ENCODE results near the gene CACFD1. TPM values are rescaled to one million over a fixed set of nuclear protein-coding genes. Genes with fewer than 3 reads are reported as not detected.

Gene CACFD1
- total and polyA plus RNA-seq, 2 of the 13 experiments (the other 11 are each of a cell fraction or from before 2014, with no cell fraction given) = 13.8 to 14.6 TPM

- TF ChIP-seq KDM5A (IDR thresholded peaks at IDR 0.05; ENCODE audit: borderline replicate concordance, low read length) (no peak), ZNF576 (CRISPR knock-in tag; IDR thresholded peaks at IDR 0.05) (0 out of 2 replicates have a peak, but pooled peaks have one; percentile 24), HNRNPH1 (optimal IDR thresholded peaks at IDR 0.05; ENCODE audit: low read depth, low read length) (peak; percentile 32), HOXA7 (CRISPR knock-in tag; IDR thresholded peaks at IDR 0.05) (no peak), CCDC6 (CRISPR knock-in tag; IDR thresholded peaks at IDR 0.05) (no peak), KLF9 (CRISPR knock-in tag; IDR thresholded peaks at IDR 0.05; ENCODE audit: low read depth) (no peak), ZNF891 (CRISPR knock-in tag; IDR thresholded peaks at IDR 0.05) (peak; percentile 38; the same call in 1 of the 2 replicates), ATF3 (CRISPR knock-in tag; IDR thresholded peaks at IDR 0.05) (no peak), TEAD3 (CRISPR knock-in tag; optimal IDR thresholded peaks at IDR 0.05; ENCODE audit: borderline replicate concordance) (peak; percentile 45), ZNF761 (CRISPR knock-in tag; conservative IDR thresholded peaks at IDR 0.05) (0 out of 2 replicates have a peak, but pooled peaks have one; percentile 52), GABPA (IDR thresholded peaks at IDR 0.05; ENCODE audit: low read depth, low read length) (no peak), GABPA (CRISPR knock-in tag; IDR thresholded peaks at IDR 0.05; ENCODE audit: low read depth) (peak; percentile 89), YEATS2 (CRISPR knock-in tag; IDR thresholded peaks at IDR 0.05; ENCODE audit: borderline replicate concordance) (peak; percentile 60; the same call in 1 of the 2 replicates), E2F2 (CRISPR knock-in tag; IDR thresholded peaks at IDR 0.05; ENCODE audit: borderline replicate concordance) (no peak), KDM4B (CRISPR knock-in tag; IDR thresholded peaks at IDR 0.05) (peak; percentile 57; the same call in 1 of the 2 replicates)
- TF ChIP-seq, protein P1, sequence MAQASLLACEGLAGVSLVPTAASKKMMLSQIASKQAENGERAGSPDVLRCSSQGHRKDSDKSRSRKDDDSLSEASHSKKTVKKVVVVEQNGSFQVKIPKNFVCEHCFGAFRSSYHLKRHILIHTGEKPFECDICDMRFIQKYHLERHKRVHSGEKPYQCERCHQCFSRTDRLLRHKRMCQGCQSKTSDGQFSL (CRISPR knock-in tag; IDR thresholded peaks at IDR 0.05) = no peak
- TF ChIP-seq, protein P2, sequence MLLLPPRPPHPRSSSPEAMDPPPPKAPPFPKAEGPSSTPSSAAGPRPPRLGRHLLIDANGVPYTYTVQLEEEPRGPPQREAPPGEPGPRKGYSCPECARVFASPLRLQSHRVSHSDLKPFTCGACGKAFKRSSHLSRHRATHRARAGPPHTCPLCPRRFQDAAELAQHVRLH (CRISPR knock-in tag; IDR thresholded peaks at IDR 0.05; ENCODE audit: borderline replicate concordance, low read depth) = no peak
- TF ChIP-seq, protein P3, sequence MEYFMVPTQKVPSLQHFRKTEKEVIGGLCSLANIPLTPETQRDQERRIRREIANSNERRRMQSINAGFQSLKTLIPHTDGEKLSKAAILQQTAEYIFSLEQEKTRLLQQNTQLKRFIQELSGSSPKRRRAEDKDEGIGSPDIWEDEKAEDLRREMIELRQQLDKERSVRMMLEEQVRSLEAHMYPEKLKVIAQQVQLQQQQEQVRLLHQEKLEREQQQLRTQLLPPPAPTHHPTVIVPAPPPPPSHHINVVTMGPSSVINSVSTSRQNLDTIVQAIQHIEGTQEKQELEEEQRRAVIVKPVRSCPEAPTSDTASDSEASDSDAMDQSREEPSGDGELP (IDR thresholded peaks at IDR 0.05; ENCODE audit: borderline replicate concordance, low read depth) = peak; percentile 96
- TF ChIP-seq, protein P4, sequence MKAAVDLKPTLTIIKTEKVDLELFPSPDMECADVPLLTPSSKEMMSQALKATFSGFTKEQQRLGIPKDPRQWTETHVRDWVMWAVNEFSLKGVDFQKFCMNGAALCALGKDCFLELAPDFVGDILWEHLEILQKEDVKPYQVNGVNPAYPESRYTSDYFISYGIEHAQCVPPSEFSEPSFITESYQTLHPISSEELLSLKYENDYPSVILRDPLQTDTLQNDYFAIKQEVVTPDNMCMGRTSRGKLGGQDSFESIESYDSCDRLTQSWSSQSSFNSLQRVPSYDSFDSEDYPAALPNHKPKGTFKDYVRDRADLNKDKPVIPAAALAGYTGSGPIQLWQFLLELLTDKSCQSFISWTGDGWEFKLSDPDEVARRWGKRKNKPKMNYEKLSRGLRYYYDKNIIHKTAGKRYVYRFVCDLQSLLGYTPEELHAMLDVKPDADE (CRISPR knock-in tag; IDR thresholded peaks at IDR 0.05) = no peak
- TF ChIP-seq, protein P5, sequence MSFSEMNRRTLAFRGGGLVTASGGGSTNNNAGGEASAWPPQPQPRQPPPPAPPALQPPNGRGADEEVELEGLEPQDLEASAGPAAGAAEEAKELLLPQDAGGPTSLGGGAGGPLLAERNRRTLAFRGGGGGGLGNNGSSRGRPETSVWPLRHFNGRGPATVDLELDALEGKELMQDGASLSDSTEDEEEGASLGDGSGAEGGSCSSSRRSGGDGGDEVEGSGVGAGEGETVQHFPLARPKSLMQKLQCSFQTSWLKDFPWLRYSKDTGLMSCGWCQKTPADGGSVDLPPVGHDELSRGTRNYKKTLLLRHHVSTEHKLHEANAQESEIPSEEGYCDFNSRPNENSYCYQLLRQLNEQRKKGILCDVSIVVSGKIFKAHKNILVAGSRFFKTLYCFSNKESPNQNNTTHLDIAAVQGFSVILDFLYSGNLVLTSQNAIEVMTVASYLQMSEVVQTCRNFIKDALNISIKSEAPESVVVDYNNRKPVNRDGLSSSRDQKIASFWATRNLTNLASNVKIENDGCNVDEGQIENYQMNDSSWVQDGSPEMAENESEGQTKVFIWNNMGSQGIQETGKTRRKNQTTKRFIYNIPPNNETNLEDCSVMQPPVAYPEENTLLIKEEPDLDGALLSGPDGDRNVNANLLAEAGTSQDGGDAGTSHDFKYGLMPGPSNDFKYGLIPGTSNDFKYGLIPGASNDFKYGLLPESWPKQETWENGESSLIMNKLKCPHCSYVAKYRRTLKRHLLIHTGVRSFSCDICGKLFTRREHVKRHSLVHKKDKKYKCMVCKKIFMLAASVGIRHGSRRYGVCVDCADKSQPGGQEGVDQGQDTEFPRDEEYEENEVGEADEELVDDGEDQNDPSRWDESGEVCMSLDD (CRISPR knock-in tag; IDR thresholded peaks at IDR 0.05; ENCODE audit: borderline replicate concordance) = no peak
Observed at GRCh38 chr9:133460405-133461175, 812 bp downstream of the CACFD1 start (continued).

Data from HepG2 (cell line).